ENCODE results near the gene EHD2. TPM values are rescaled to one million over a fixed set of nuclear protein-coding genes. Genes with fewer than 3 reads are reported as not detected.

Gene EHD2
- total RNA-seq, 1 experiment from 2014 or later = 60.5 TPM

DNA sequence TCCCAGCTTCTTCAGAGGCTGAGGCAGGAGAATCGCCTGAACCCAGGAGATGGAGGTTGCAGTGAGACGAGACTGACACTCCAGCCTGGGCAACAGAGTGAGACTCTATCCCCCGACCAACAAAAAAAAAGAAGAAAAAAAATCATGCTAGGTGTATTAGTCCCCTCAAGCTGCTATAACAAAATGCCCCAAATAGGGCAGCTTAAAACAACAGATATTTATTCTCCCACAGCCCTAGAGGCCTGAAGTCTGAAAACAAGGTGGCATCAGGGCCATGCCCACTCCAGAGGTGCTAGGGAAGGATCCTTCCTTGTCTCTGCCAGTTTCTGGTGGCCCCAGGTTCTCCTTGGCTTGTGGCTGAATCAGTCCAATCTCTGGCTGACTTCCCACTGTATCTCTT is 8.6 kb upstream of the EHD2 start:
- CTCF ChIA-PET = interaction anchor here (1.1 to 2.3 kb wide), 4 partner anchors 8 to 270 kb away, joined by 3 to 8 read pairs (median 8); no protein-coding TSS in a partner anchor
- TF ChIP-seq CBX3 (IDR thresholded peaks at IDR 0.05; ENCODE audit: low read depth) (no peak), YY1 (IDR thresholded peaks at IDR 0.05; ENCODE audit: extremely low read depth, insufficient replicate concordance, low read depth, low read length) (no peak), EZH2 (IDR thresholded peaks at IDR 0.05) (no peak), CEBPB (IDR thresholded peaks at IDR 0.05; ENCODE audit: low read depth) (no peak), RAD21 (IDR thresholded peaks at IDR 0.05; ENCODE audit: low read depth) (no peak)

DNA sequence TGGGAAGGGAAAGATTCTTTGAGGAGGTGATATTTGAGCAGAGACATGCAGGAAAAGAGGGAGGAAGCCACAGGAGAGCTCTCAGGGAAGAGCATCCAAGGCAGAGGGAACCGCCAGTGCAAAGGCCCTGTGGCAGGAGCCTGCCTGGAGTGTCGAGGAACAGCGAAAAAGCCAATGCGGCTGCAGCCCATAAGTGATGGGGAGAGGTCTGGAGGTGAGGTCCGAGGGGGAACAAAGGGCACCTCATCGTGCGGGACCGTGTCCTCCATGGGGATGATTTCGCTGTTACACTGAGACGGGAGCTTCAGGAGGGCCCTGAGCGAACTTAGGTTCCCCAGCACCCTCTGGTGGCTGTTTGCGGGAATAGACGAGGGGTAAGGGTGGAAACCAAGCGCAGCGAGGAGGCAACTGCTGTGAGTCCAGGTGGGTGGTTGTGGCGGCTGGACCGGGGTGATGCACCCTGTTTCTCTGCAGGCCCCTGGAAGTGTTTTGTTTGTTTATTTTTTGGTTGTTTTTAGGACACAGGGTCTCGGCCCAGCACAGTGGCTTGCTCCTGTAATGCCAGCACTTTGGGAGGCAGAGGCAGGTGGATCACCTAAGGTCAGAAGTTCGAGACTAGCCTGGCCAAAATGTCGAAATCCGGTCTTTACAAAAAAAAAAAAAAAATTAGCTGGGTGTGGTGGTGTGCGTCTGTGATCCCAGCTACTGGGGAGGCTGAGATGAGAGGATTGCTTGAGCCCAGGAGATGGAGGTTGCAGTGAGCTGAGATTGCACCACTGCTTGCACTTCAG is 5.9 kb upstream of the EHD2 start:
- H3K9ac ChIP-seq (ENCODE audit: low read length) = peak overlapping the region; percentile 25; the same call in 1 of the 2 replicates
- POLR2A ChIA-PET = interaction anchor here (0.9 to 1.2 kb wide), 2 partner anchors 37 to 271 kb away, joined by 3 read pairs; no protein-coding TSS in a partner anchor
- H3K4me2 ChIP-seq (ENCODE audit: low read length) = peak overlapping the region; percentile 71
- DNase-seq (ENCODE audit: low read depth, low spot score) (peak; percentile 81), ATAC-seq (peak; percentile 98)
- H3K36me3 ChIP-seq (ENCODE audit: control insufficient read depth in 1 of 2, insufficient read depth in 2 of 2, low read length in 2 of 2) = peaks cover 0 to 7% of the 10 kb centered on the region in 2 experiments; a peak in 2 of 4 replicates
- H3K79me2 ChIP-seq (ENCODE audit: insufficient read depth, low read length) = no peaks in the 10 kb centered on the region
- H3K27me3 ChIP-seq (ENCODE audit: insufficient read depth, low read length) = no peaks in the 10 kb centered on the region
- CTCF ChIA-PET = interaction anchor here (0.6 to 3.2 kb wide), 17 partner anchors 10 to 451 kb away, joined by 3 to 68 read pairs (median 5); partner anchors contain the start of genes DHX34, KPTN and NOP53
- H3K4me3 ChIP-seq (replicated peaks in 1 of 2; ENCODE audit: low read depth in 1 of 2, low read length in 2 of 2) = peak overlapping the region; percentile 24 to 35
- RAD21 ChIA-PET (ENCODE audit: low non-redundant PET in 1 of 2, low total read pairs in 2 of 2, uncharacterized antibody in 2 of 2, unreplicated experiment in 2 of 2) = interaction anchor here (0.9 to 2.3 kb wide), 6 partner anchors 9 to 271 kb away, joined by 3 to 15 read pairs (median 5); no protein-coding TSS in a partner anchor
- intact Hi-C loops (cut with micrococcal nuclease) = loop anchor here (1.0 kb wide), 1 partner anchor 271 kb away; no protein-coding TSS in a partner anchor
- peaks cover 0 to 11% of the 10 kb centered on the region in 2 experiments; a peak in 2 of 4 replicates for H3K4me1 ChIP-seq (ENCODE audit: control insufficient read depth in 1 of 2, insufficient read depth in 2 of 2, low read length in 2 of 2)
- no peaks in the 10 kb centered on the region for H4K20me1 ChIP-seq (ENCODE audit: insufficient read depth)
- H3K9me2 ChIP-seq (ENCODE audit: insufficient read depth) = no peaks in the 10 kb centered on the region
- no TSS peak for BruUV-seq (replicated peaks)
- peak overlapping the region; percentile 80 for H2AFZ ChIP-seq (ENCODE audit: low read depth, low read length, poor library complexity, severe bottlenecking)
- H3K27ac ChIP-seq (ENCODE audit: low read depth, low read length) = no peak overlapping the region; the same call in 1 of the 2 replicates
- no peaks in the 10 kb centered on the region for H3K9me3 ChIP-seq (ENCODE audit: control insufficient read depth in 1 of 2, insufficient read depth in 1 of 2, low read depth in 1 of 2, low read length in 2 of 2)
- TF ChIP-seq CBX3 (IDR thresholded peaks at IDR 0.05; ENCODE audit: low read depth) = peak; percentile 90
- no peak for TF ChIP-seq EZH2 (IDR thresholded peaks at IDR 0.05)
- TF ChIP-seq, protein P1, sequence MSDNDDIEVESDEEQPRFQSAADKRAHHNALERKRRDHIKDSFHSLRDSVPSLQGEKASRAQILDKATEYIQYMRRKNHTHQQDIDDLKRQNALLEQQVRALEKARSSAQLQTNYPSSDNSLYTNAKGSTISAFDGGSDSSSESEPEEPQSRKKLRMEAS (IDR thresholded peaks at IDR 0.05) = 0 out of 2 replicates have a peak, but pooled peaks have one; percentile 29
- no peak for TF ChIP-seq SP1 (IDR thresholded peaks at IDR 0.05; ENCODE audit: low read depth)
- TF ChIP-seq POLR2AphosphoS5 (IDR thresholded peaks at IDR 0.05; ENCODE audit: low read depth, low read length) = peak; percentile 11; the same call in 1 of the 2 replicates
- peak; percentile 94 for TF ChIP-seq RAD21 (IDR thresholded peaks at IDR 0.05; ENCODE audit: low read depth)
- TF ChIP-seq YY1 (IDR thresholded peaks at IDR 0.05; ENCODE audit: extremely low read depth, insufficient replicate concordance, low read depth, low read length) = peak; percentile 71
- TF ChIP-seq, protein P2, sequence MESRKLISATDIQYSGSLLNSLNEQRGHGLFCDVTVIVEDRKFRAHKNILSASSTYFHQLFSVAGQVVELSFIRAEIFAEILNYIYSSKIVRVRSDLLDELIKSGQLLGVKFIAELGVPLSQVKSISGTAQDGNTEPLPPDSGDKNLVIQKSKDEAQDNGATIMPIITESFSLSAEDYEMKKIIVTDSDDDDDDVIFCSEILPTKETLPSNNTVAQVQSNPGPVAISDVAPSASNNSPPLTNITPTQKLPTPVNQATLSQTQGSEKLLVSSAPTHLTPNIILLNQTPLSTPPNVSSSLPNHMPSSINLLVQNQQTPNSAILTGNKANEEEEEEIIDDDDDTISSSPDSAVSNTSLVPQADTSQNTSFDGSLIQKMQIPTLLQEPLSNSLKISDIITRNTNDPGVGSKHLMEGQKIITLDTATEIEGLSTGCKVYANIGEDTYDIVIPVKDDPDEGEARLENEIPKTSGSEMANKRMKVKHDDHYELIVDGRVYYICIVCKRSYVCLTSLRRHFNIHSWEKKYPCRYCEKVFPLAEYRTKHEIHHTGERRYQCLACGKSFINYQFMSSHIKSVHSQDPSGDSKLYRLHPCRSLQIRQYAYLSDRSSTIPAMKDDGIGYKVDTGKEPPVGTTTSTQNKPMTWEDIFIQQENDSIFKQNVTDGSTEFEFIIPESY (IDR thresholded peaks at IDR 0.05; ENCODE audit: extremely low read depth, insufficient replicate concordance, low read length) = no peak
- TF ChIP-seq, protein P3, sequence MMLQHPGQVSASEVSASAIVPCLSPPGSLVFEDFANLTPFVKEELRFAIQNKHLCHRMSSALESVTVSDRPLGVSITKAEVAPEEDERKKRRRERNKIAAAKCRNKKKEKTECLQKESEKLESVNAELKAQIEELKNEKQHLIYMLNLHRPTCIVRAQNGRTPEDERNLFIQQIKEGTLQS (IDR thresholded peaks at IDR 0.05) = no peak
- no peak for TF ChIP-seq ZFX (IDR thresholded peaks at IDR 0.05)
- TF ChIP-seq EZH2phosphoT487 (IDR thresholded peaks at IDR 0.05; ENCODE audit: borderline replicate concordance) = no peak

More for the DNA sequence above, 8.6 kb upstream of the EHD2 start:
- no peaks in the 10 kb centered on the region for H3K79me2 ChIP-seq (ENCODE audit: insufficient read depth, low read length)
- no peaks in the 10 kb centered on the region for H4K20me1 ChIP-seq (ENCODE audit: insufficient read depth)
- DNase-seq (ENCODE audit: low read depth, low spot score) (no peak), ATAC-seq (no peak)
- ChIA-PET POLR2A (no interaction called here), RAD21 (ENCODE audit: low non-redundant PET in 1 of 2, low total read pairs in 2 of 2, uncharacterized antibody in 2 of 2, unreplicated experiment in 2 of 2) (no interaction called here)
- no peaks in the 10 kb centered on the region for H3K9me2 ChIP-seq (ENCODE audit: insufficient read depth)
- H3K9ac ChIP-seq (ENCODE audit: low read length) = no peak overlapping the region
- no peaks in the 10 kb centered on the region for H3K9me3 ChIP-seq (ENCODE audit: control insufficient read depth in 1 of 2, insufficient read depth in 1 of 2, low read depth in 1 of 2, low read length in 2 of 2)
- no peak overlapping the region for H3K4me2 ChIP-seq (ENCODE audit: low read length)
- H2AFZ ChIP-seq (ENCODE audit: low read depth, low read length, poor library complexity, severe bottlenecking) = no peak overlapping the region
- H3K27me3 ChIP-seq (ENCODE audit: insufficient read depth, low read length) = no peaks in the 10 kb centered on the region
- intact Hi-C loops (cut with micrococcal nuclease) = no loop called here
- BruUV-seq (replicated peaks) = no TSS peak
- peaks cover 0 to 10% of the 10 kb centered on the region in 2 experiments; a peak in 2 of 4 replicates for H3K36me3 ChIP-seq (ENCODE audit: control insufficient read depth in 1 of 2, insufficient read depth in 2 of 2, low read length in 2 of 2)
- no peak overlapping the region for H3K27ac ChIP-seq (ENCODE audit: low read depth, low read length)
- H3K4me1 ChIP-seq (ENCODE audit: control insufficient read depth in 1 of 2, insufficient read depth in 2 of 2, low read length in 2 of 2) = peaks cover 0 to 11% of the 10 kb centered on the region in 2 experiments; a peak in 2 of 4 replicates
- no peak overlapping the region for H3K4me3 ChIP-seq (replicated peaks in 1 of 2; ENCODE audit: low read depth in 1 of 2, low read length in 2 of 2)

Data from HCT116 (cell line).